Smooth muscle cell (in vitro differentiated cells): ENCODE measurements around the gene DRAXIN. TPM values are rescaled to one million over a fixed set of nuclear protein-coding genes. Genes with fewer than 3 reads are reported as not detected.

Source experiments
- DNase-seq: peaks from one replicate; lab custom pipeline; 2025; ENCODE audit not compliant: unreplicated experiment; lab: John Stamatoyannopoulos, UW
- H2AFZ ChIP-seq: fragments of 200-600 bp; sonication (generic); 2 replicates; pipeline ENCODE4 v1.6.0; 2016; ENCODE audit warnings: antibody characterized with exemption, low read depth, mild to moderate bottlenecking
- H3F3A ChIP-seq: fragments of 200-600 bp; sonication (generic); 2 replicates; pipeline ENCODE4 v1.6.0; 2017; ENCODE audit warnings: antibody characterized with exemption, low read depth
- H3K27ac ChIP-seq: fragments of 200-600 bp; sonication (generic); 2 replicates; pipeline ENCODE4 v1.5.1; 2016; ENCODE audit warnings: low read depth, mild to moderate bottlenecking
- H3K27me3 ChIP-seq: fragments of 200-600 bp; sonication (generic); 2 replicates; pipeline ENCODE4 v1.6.1; 2016; ENCODE audit warnings: low read depth, mild to moderate bottlenecking
- H3K36me3 ChIP-seq: fragments of 200-600 bp; sonication (generic); 2 replicates; pipeline ENCODE4 v1.5.1; 2016; ENCODE audit warnings: low read depth
- H3K4me1 ChIP-seq: fragments of 200-600 bp; sonication (generic); 2 replicates; pipeline ENCODE4 v1.5.1; 2016; ENCODE audit warnings: low read depth
- H3K4me2 ChIP-seq: fragments of 200-600 bp; sonication (generic); 2 replicates; pipeline ENCODE4 v1.6.0; 2016; ENCODE audit warnings: mild to moderate bottlenecking
- H3K4me3 ChIP-seq: fragments of 200-600 bp; sonication (generic); 2 replicates; pipeline ENCODE4 v1.5.1; 2016; ENCODE audit warnings: mild to moderate bottlenecking
- H3K79me2 ChIP-seq: fragments of 200-600 bp; sonication (generic); 2 replicates; pipeline ENCODE4 v1.6.0; 2016; ENCODE audit warnings: low read depth, mild to moderate bottlenecking
- H3K9ac ChIP-seq: fragments of 200-600 bp; sonication (generic); 2 replicates; pipeline ENCODE4 v1.6.0; 2016; ENCODE audit warnings: low read depth
- H3K9me3 ChIP-seq: fragments of 200-600 bp; sonication (generic); replicated peaks from 2 replicates; pipeline ENCODE4 v1.5.1; 2016; ENCODE audit warnings: low read depth
- H4K20me1 ChIP-seq: fragments of 200-600 bp; sonication (generic); 2 replicates; pipeline ENCODE4 v1.6.0; 2016; ENCODE audit warnings: low read depth
- CTCF ChIP-seq: fragments of 200-600 bp; sonication (generic); IDR thresholded peaks from 2 replicates; pipeline ENCODE4 v1.5.1; 2017; ENCODE audit warnings: borderline replicate concordance, mild to moderate bottlenecking, antibody characterized with exemption; ENCODE audit not compliant: insufficient read depth, poor library complexity, severe bottlenecking
- WGBS: methylation state at CpG from one replicate; pipeline ENCODE4 v1.1.7; 2016; ENCODE audit warnings: low lambda C conversion rate; 5-methylcytosine and 5-hydroxymethylcytosine counted together
- polyA plus RNA-seq: library from polyadenylated mRNA; unstranded; fragments of >200 nt; fragmentation: Nextera tagmentation; extraction: Ambion mirVana; gene quantifications from 2 replicates; pipeline ENCODE4 v1.2.1, GENCODE V29; 2016
- total RNA-seq: library from RNA; depleted of rRNA; stranded (reverse); fragments of >200 nt; gene quantifications from 2 replicates; pipeline ENCODE4 v1.2.3, GENCODE V29; 2014

The DRAXIN gene
- total and polyA plus RNA-seq, 2 experiments from 2014 or later, result 0.09 to 0.15 TPM

GRCh38 chr1:11703357-11704193 lies 12.1 kb downstream of the DRAXIN start:
- H3K9me3 ChIP-seq, result no peaks in the 10 kb centered on the region
- H3K27ac ChIP-seq, result no peak overlapping the region
- no peaks in the 10 kb centered on the region for H3K36me3 ChIP-seq
- H3K9ac ChIP-seq, result no peak overlapping the region
- no peaks in the 10 kb centered on the region for H3F3A ChIP-seq
- DNase-seq, result no peak
- no peaks in the 10 kb centered on the region for H3K79me2 ChIP-seq
- no peaks in the 10 kb centered on the region for H3K27me3 ChIP-seq
- H3K4me3 ChIP-seq, result no peak overlapping the region
- TF ChIP-seq CTCF, result no peak
- H4K20me1 ChIP-seq, result no peaks in the 10 kb centered on the region
- H3K4me1 ChIP-seq, result peaks cover 15% of the 10 kb centered on the region
- 71% methylated on average over 8 of the region's 8 CpGs for WGBS
- H2AFZ ChIP-seq, result no peak overlapping the region
- H3K4me2 ChIP-seq, result no peak overlapping the region

DNA sequence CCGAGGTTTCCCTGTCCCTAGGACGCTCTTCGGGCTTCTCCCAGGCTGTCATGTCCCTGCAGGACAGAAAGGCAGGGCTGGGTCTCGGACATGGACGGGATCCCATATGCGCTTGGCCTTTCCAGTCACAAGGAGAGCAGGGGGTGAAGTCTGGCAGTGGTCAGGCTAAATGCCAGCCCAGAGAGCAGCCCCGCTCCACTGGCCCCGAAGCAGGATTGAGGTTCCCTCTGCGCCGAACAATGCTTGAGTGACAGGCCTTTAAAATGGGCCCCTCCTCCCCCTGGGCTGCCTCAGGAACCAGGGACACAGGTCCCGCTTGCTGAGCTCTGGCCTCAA lies 12.7 kb downstream of the DRAXIN start:
- Histone ChIP-seq H3K79me2 (no peaks in the 10 kb centered on the region), H3K4me2 (no peak overlapping the region), H3F3A (no peaks in the 10 kb centered on the region), H3K4me1 (peaks cover 15% of the 10 kb centered on the region), H3K27me3 (no peaks in the 10 kb centered on the region), H2AFZ (no peak overlapping the region), H3K9me3 (no peaks in the 10 kb centered on the region), H3K27ac (no peak overlapping the region), H3K9ac (no peak overlapping the region), H4K20me1 (no peaks in the 10 kb centered on the region), H3K36me3 (no peaks in the 10 kb centered on the region), H3K4me3 (no peak overlapping the region)
- no peak for TF ChIP-seq CTCF
- 79% methylated on average over 11 of the region's 11 CpGs for WGBS
- no peak for DNase-seq

DNA sequence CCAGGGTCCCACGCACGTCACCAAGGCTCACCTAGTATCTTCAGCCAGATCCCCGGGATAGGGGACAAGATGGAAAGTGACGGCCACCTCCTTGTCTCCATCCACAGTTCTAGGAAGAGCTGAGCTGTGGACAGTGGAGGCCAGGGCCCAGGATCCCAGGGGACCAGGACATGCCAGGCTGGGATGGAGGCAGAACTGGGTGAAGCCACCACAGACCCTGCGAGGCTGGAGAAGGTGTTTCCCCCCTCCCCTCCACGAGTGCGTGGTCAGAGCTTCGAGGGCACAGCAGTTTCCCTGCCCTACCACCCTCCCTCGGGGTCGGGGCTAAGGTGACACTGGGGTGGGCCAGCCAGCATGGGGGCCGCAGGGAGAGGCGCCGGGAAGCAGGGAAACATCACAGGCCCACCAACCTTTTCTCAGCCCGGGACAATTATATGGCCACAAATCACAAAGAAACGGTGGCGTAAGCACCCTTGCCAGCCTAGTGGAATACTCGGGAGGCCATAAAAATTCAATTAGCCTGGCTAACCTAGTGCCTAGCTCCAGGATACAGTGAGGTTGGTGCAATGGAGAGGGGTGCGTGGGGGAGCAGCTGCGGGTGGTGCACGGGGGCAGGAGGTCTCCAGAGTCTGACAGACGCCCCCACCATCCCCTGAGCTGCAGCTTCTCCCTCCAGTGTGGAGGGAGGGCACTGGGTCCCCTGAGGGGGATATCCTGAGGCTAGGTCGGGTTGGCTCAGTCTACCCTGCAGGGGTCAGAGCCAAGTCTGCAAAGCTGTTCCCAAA lies 13.4 kb downstream of the DRAXIN start:
- H3K9ac ChIP-seq, result no peak overlapping the region
- no peak overlapping the region for H3K27ac ChIP-seq
- H3K4me1 ChIP-seq, result peaks cover 15% of the 10 kb centered on the region
- TF ChIP-seq CTCF, result no peak
- no peaks in the 10 kb centered on the region for H3F3A ChIP-seq
- H2AFZ ChIP-seq, result no peak overlapping the region
- H3K27me3 ChIP-seq, result no peaks in the 10 kb centered on the region
- no peaks in the 10 kb centered on the region for H3K79me2 ChIP-seq
- no peaks in the 10 kb centered on the region for H4K20me1 ChIP-seq
- H3K4me2 ChIP-seq, result no peak overlapping the region
- WGBS, result 80% methylated on average over 19 of the region's 22 CpGs
- no peak for DNase-seq
- no peaks in the 10 kb centered on the region for H3K36me3 ChIP-seq
- no peak overlapping the region for H3K4me3 ChIP-seq
- H3K9me3 ChIP-seq, result no peaks in the 10 kb centered on the region

GRCh38 chr1:11705596-11705995 lies 14.1 kb downstream of the DRAXIN start:
- H3K27ac ChIP-seq, result no peak overlapping the region
- H3K9ac ChIP-seq, result no peak overlapping the region
- no peak overlapping the region for H3K4me2 ChIP-seq
- no peak for DNase-seq
- H3F3A ChIP-seq, result no peaks in the 10 kb centered on the region
- no peaks in the 10 kb centered on the region for H3K27me3 ChIP-seq
- H3K4me3 ChIP-seq, result no peak overlapping the region
- 83% methylated on average over 9 of the region's 9 CpGs for WGBS
- H3K4me1 ChIP-seq, result peaks cover 11% of the 10 kb centered on the region
- no peaks in the 10 kb centered on the region for H3K9me3 ChIP-seq
- no peaks in the 10 kb centered on the region for H3K36me3 ChIP-seq
- TF ChIP-seq CTCF, result no peak
- no peak overlapping the region for H2AFZ ChIP-seq
- H4K20me1 ChIP-seq, result no peaks in the 10 kb centered on the region
- H3K79me2 ChIP-seq, result no peaks in the 10 kb centered on the region
